NCI-H2107 (cell line): Measurements from ENCODE around the gene SOX18.

Experiments
- DNase-seq: peaks from one replicate; lab custom pipeline; 2025; lab: John Stamatoyannopoulos, UW

The SOX18 gene

GRCh38 chr20:64037199-64037497 is 12.3 kb downstream of the SOX18 start:
- no peak for DNase-seq

- DNase-seq: no peak
These were observed 12.9 kb downstream of the SOX18 start for GRCh38 chr20:64036346-64037198.

- no peak for DNase-seq
These were observed 13.5 kb downstream of the SOX18 start, which contains the start of gene C20orf204 for GRCh38 chr20:64035933-64036345. TSS of gene C20orf204 (plus strand) at chr20:64036182. CDS start at chr20:64036324, 142 bp downstream.

- DNase-seq: no peak
These were observed 14.1 kb downstream of the SOX18 start for GRCh38 chr20:64035066-64035932.

GRCh38 chr20:64033981-64034493 is 15.4 kb downstream of the SOX18 start:
- no peak for DNase-seq

- DNase-seq: no peak
These were observed 16.5 kb downstream of the SOX18 start for GRCh38 chr20:64032706-64033624.

- no peak for DNase-seq
These were observed 17.6 kb downstream of the SOX18 start for GRCh38 chr20:64031822-64032314.

GRCh38 chr20:64030371-64031134 is 18.9 kb downstream of the SOX18 start:
- no peak for DNase-seq

GRCh38 chr20:64029293-64030117 is 19.9 kb downstream of the SOX18 start:
- no peak for DNase-seq

- no peak for DNase-seq
These were observed 21.3 kb downstream of the SOX18 start for GRCh38 chr20:64027981-64028685.

- no peak for DNase-seq
These were observed 23.5 kb downstream of the SOX18 start for GRCh38 chr20:64025826-64026412.

GRCh38 chr20:64025101-64025825 is 24.2 kb downstream of the SOX18 start:
- no peak for DNase-seq

- DNase-seq: no peak
These were observed 25.1 kb downstream of the SOX18 start for GRCh38 chr20:64024141-64024990.

- no peak for DNase-seq
These were observed 25.9 kb downstream of the SOX18 start for GRCh38 chr20:64023361-64024140.

GRCh38 chr20:64022671-64023360 is 26.6 kb downstream of the SOX18 start:
- no peak for DNase-seq
